GM15510 (cell line): ENCODE measurements around the gene DARS1.

Experiments
- POLR2A ChIP-seq: IDR thresholded peaks from 3 replicates; pipeline ENCODE4 v1.6.1; 2011; ENCODE audit warnings: borderline replicate concordance; ENCODE audit not compliant: insufficient read length; ENCODE audit errors: extremely low read depth

The DARS1 gene

DNA sequence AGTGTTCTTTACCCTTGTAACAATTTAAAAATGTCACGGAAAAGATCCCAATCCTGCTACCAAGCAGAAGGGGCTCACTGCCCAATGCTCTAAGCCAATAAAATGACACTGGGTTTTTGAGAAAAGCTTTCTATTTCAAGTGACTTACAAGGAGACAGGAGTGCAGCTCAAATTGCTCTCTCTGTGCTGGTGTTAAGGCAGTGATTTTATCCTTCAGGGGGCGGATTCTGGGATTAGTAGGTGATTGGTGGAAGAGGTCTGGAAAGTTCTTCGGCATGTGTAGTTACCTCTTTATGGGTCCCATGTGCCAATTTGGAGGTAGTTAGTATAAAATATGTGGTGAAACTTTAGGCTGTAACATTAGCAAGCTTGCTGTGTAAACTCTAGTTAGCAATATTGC, 81.8 kb downstream of the DARS1 start:
- no peak for TF ChIP-seq POLR2A

- TF ChIP-seq POLR2A, result no peak
Measured at GRCh38 chr2:135899567-135899966, 85.9 kb downstream of the DARS1 start.

DNA sequence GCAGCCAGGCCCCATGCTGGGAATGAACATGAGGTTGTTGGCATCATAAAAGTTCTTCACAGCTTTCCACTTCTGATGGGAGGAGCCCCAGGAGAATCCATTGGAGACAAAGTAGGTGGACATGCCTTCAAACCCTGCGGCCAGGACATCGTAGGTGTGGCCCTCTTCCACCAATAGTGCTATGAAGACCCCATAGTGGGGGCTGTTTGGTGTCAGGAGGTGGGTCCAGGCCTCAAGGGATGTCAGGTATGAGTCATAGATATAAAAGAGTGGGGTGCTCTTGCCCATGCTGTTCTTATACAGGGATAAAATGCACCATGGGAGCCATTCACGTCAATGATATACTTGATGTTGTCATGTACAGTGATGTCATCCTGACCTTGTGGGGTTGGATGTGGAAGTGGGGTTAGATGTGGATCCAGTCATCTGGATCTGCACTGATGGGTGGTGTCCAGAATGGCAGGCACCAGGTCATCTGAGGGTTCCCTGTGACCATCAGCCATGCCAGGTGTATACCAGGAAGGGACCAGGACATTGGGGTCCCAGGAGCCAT, 87.1 kb downstream of the DARS1 start:
- TF ChIP-seq POLR2A, result no peak

DNA sequence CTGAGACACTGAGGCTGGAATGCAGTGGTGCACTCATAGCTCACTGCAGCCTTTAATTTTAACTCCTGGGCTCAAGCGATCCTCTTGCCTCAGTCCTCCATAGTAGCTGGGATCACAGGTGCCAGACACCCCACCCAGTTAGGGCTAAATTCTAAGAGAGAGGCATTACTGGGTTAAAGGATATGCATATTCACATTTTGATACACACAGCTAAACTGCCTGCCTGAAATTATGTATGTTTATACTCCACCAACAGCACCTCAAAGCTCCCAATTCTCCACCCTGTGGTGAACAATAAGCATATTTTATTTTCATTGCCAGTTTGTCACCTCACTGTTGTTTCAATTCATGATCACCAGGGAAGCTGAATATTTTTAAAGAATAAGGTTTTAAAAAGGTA, 90.5 kb downstream of the DARS1 start:
- TF ChIP-seq POLR2A, result no peak

- TF ChIP-seq POLR2A, result no peak
Measured at GRCh38 chr2:135893374-135893794, 92.0 kb downstream of the DARS1 start.

- TF ChIP-seq POLR2A, result no peak
Measured at GRCh38 chr2:135890835-135891234, 94.6 kb downstream of the DARS1 start.

- TF ChIP-seq POLR2A, result no peak
Measured at GRCh38 chr2:135890149-135890548, 95.3 kb downstream of the DARS1 start.

DNA sequence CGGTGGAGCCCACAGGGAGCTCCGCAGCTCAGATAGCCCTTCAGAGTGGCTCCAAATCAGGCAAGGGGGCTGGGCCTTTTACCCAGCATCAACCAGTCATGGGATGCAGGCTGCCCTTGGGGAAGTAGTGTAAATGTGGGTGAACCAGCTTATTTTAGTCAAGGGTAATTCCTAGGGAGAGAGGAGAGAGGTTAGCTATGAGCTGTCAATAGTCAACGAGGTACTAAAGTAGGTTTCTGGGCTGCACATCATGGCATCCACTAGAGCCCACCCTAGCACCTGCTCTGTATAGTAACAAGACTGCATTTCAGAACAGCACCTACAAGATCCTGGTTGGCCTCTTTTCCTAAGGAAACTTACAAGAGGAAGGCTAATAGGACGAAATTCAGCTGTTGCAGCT, 99.7 kb downstream of the DARS1 start:
- TF ChIP-seq POLR2A, result no peak

DNA sequence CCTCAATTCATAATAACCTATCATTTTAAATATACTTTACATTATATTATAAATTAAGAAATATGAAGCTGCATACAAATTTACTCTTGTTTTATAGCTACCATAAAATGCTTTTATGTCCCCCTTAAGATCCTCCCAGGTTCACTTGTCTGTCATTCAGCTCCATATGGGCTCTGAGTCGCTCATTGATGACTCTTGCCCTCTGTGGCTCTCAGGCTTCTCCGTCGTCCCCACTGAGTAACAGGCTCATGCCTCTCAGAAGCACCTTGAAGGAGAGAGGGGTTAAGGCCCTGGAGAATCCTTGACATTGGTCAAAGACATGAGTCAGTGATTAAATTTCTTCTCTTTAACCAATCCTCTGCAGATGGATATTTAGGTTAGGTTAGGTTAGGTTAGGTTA, 103.0 kb downstream of the DARS1 start:
- TF ChIP-seq POLR2A, result no peak

GRCh38 chr2:135876066-135876711, 109.2 kb downstream of the DARS1 start, which contains the start of gene MCM6:
TSS of gene MCM6 (minus strand) at chr2:135876443. CDS start at chr2:135876365, 78 bp downstream.
- peak; percentile 58 for TF ChIP-seq POLR2A

DNA sequence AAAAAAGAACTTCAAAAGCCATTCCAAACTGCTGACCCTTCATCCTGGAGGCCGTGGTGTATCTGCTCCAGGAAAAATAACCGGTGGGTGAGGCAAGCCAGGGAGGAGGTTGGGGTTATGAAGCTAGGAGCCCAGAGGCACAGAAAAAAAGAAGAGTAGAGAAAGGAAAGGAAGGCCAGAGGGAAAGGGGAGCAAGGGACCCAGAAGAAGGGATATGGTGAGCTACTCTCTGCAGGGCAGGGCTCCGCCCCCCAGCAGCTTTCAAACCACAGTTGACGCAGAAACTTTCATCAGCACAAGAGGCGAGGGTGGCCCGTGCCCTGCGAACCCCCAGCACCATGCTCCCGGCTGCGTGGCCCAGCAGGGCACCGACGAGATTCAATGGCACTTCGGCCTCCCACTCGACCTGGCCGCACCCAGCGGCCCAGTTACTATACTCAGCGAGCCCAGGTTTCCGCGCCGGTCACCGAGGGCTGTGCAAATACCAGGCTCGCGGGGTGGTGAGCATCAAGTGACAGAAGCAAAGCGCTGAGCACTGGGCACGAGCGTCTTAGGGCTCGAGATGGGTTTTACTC, 109.8 kb downstream of the DARS1 start:
- peak; percentile 59 for TF ChIP-seq POLR2A

GRCh38 chr2:135874777-135875365, 110.6 kb downstream of the DARS1 start:
- no peak for TF ChIP-seq POLR2A

- TF ChIP-seq POLR2A, result no peak
Measured at GRCh38 chr2:135870571-135870970, 114.9 kb downstream of the DARS1 start.

GRCh38 chr2:135863233-135863632, 122.2 kb downstream of the DARS1 start:
- TF ChIP-seq POLR2A, result no peak

DNA sequence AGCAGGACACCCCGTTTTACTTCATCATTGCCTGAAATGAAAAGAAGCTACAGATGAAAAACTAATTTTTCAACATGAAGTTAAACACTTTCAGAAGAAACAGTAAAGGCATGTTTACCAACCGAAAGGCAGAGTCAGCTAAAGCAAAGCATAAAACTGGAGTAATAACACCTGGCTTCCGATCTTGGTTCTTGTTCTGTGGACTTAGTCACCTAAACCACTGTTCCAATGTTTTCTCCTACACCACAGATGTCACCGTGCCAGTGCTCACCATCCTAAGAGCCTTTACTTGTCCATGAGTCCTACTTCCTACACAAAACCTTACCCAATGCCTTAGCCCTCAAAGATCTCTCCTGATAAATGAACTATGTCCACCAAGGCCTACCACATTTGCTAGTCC, 122.7 kb downstream of the DARS1 start:
- no peak for TF ChIP-seq POLR2A
